Activated naive CD4-positive, alpha-beta T cell treated with anti-CD3 and anti-CD28 coated beads, Interleukin-2, amount 50 U/mL, for 16 hours (primary cell): ENCODE measurements around the gene FERMT1.
"Not testable (repeated sequence)": the region's sequence is repeated elsewhere in the genome, so short reads cannot be mapped to it uniquely, and the experiment has no call there.

ENCODE experiments used
- DNase-seq: peaks from one replicate; pipeline ENCODE4 v3.0.0-alpha.2; 2020

FERMT1 gene

DNA sequence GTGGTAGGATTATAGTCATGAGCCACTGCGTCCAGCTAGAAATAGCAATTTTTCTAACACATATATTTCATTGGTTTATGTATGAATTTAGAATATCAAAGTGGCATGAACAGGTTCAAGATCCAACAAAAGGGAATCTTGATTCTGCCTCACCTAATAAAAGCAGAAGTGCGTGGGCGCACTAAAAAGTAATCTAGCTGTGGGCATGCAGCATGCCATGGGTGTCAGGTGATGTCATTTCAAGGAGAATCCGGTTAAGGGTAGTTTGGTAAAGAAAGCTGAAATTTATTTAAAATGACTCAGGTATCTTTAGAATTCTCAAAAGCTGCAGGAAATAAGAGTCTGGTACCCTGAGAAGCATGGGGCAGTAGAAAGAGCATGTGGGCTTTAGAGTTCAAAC, 86.6 kb downstream of the FERMT1 start:
- DNase-seq = no peak

DNA sequence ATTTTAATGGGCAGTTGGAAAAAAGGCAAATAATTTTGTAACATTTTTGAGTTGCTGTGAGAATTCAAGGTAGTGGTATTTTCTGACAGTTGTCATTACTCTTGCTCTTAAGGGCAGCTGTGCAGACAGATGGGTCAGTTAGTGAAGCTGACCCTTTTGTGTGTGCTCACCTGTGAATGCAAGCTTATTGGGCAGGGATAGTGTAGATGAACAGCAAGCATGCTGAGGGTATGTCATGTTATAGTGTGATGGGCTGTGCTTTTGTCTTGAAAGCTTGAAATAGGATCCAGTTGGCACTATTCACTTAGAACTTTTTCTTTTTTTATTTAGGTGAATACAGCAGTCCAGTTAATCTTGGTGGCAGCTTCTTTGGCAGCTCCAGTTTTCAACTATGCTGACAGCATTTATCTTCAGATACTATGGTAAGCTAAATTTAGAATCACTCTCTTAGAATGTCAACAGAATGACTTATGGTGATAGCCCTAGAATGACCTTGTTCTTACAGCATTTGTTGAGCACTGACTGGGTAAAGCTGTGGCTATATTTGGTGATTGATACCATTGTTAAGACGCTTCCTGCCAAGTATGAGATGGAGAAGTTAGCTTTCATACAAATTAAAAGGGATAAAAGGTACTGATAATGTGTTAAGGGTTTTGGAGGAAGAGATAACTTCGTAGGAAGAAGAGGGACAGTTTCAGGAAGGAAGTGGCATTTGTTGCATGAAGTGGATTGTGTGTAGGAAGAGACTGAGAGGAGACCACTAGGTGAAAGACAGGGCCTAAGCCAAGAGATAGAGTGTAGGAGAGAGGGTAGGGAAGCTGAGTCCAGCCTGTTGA, 88.5 kb downstream of the FERMT1 start:
- no peak for DNase-seq

DNA sequence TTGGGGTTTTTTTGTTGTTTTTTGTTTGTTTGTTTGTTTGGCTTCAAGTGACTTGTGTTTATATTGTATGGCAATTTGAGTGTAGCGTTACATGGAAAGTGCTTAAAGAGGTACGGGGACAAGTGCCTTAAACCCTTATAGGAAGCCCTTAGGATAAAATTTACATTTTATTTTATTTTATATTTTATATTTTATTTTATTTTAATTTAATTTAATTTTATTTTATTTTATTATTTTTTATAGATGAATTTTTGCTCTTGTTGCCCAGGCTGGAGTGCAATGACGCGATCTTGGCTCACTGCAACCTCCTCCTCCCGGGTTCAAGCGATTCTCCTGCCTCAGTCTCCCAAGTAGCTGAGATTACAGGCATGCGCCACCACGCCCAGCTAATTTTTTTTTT, 89.9 kb downstream of the FERMT1 start:
- DNase-seq = not testable (repeated sequence)

DNA sequence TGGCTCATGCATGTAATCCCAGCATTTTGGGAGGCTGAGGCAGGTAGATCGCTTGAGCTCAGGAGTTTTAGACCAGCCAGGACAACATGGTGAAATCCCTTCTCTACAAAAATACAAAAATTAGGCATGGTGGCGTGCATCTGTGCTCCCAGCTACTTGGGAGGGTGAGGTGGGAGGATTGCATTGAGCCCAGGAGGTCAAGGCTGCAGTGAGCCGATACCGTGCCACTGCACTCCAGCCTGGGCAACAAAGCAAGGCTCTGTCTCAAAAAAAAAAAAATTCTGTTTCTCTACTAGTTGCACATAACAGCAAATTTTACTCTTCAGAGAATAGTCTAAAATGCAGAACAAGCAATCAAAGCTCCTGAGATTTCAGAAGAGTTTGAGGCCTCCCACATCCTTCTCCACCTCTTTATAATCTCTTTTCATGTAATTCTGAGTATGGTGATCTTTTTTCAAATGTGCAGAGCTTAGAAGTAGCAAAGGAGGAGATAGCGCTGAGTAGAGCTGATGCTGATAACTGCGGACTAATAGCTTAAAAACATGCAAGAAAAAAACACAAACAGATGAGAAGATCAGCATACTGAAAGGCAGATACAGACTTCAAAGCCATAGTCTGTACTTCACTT, 92.3 kb downstream of the FERMT1 start:
- no peak for DNase-seq

DNA sequence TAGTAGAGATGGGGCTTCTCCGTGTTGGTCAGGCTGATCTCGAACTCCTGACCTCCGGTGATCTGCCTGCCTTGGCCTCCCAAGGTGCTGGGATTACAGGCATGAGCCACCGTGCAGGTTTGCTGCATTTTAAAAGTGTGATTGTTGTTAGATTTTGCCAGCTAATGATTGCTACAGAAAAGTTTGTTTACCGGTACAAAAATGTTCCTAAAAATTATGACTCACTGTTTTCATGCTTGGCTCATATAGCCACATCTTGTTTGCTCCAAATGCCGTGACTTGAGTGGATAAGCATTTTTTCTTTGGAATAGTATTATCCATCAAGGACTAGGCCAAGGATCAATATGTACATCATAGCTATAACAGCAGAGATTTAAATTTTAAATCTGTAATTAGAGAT, 93.3 kb downstream of the FERMT1 start:
- DNase-seq = no peak

DNA sequence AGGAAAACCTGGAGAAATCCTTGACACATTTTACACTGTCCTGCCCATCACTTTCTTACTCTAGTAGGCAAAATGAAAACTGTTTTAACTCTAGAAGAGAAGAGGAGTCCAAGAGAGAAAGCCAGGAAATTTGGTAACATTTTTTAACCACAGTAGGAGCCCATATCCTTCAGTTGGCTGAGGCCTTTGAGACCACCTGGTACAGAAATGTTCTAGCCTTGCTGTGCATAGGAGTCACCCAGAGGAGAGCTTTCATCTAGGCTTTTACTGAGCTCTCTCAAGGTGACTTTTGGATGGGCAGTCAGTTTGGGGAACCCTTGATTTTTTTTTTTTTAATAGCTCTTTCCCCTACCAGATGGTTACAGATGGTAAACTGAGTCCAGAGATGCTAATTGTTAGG, 94.0 kb downstream of the FERMT1 start:
- no peak for DNase-seq

DNA sequence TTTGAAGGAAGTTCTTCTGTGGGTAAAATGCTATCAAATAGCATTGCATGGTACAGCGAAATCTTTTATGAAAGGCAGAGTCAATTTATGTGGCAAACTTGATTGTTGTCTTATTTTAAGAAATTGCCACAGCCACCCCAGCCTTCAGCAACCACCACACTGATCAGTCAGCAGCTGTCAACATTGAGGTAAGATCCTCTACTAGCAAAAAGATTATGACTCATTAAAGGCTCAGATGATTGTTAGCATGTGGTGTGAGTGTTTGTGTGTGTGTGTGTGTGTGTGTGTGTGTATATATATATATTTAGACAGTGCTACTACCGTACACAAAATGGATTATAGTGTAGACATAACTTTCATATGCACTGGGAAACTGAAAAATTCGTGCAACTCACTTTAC, 96.8 kb downstream of the FERMT1 start:
- no peak for DNase-seq
